Mesenchymal stem cell (in vitro differentiated cells and primary cell): ENCODE data around the gene TBC1D19.

Source experiments
- DNase-seq: peaks from one replicate; pipeline ENCODE4 v3.0.0-alpha.2; 2013
- H2AFZ ChIP-seq: one replicate; pipeline ENCODE4 v1.6.1; 2013; ENCODE audit warnings: low read depth, mild to moderate bottlenecking, control low read depth, inconsistent platforms, low read length, moderate library complexity
- H2AK5ac ChIP-seq: 2 replicates; pipeline ENCODE4 v1.6.1; 2013; ENCODE audit warnings: low read length, moderate library complexity, mild to moderate bottlenecking, inconsistent platforms; ENCODE audit not compliant: severe bottlenecking
- H2BK120ac ChIP-seq: one replicate; pipeline ENCODE4 v1.6.1; 2013; ENCODE audit warnings: low read depth, mild to moderate bottlenecking, inconsistent platforms, low read length, moderate library complexity
- H2BK12ac ChIP-seq, 2 experiments: one replicate each; pipeline ENCODE4 v1.6.1; 2013; ENCODE audit warnings: inconsistent platforms in 2 of 2, low read length in 2 of 2, mild to moderate bottlenecking in 2 of 2, moderate library complexity in 2 of 2, control low read depth in 1 of 2
- H2BK15ac ChIP-seq: one replicate; pipeline ENCODE4 v1.6.1; 2013; ENCODE audit warnings: mild to moderate bottlenecking, low read depth, inconsistent platforms; ENCODE audit not compliant: poor library complexity, severe bottlenecking
- H2BK5ac ChIP-seq: 2 replicates; pipeline ENCODE4 v1.6.1; 2013; ENCODE audit warnings: low read depth, mild to moderate bottlenecking, low read length, control low read depth, inconsistent platforms; ENCODE audit not compliant: poor library complexity, severe bottlenecking
- H3K14ac ChIP-seq, 2 experiments: one replicate each; pipeline ENCODE4 v1.6.1; 2013; ENCODE audit warnings: inconsistent platforms in 2 of 2, low read length in 2 of 2, control low read depth in 1 of 2, mild to moderate bottlenecking in 1 of 2, moderate library complexity in 1 of 2
- H3K18ac ChIP-seq, 2 experiments: one replicate each; pipeline ENCODE4 v1.6.1; 2013; ENCODE audit warnings: inconsistent platforms in 2 of 2, low read length in 2 of 2, control low read depth in 1 of 2, low read depth in 1 of 2, mild to moderate bottlenecking in 1 of 2
- H3K23ac ChIP-seq, 2 experiments: one replicate each; pipeline ENCODE4 v1.6.1; 2013; ENCODE audit warnings: inconsistent platforms in 2 of 2, low read length in 2 of 2, mild to moderate bottlenecking in 2 of 2, moderate library complexity in 2 of 2, control low read depth in 1 of 2
- H3K27ac ChIP-seq: 2 replicates; pipeline ENCODE4 v1.5.1; 2013; ENCODE audit warnings: mild to moderate bottlenecking, moderate library complexity, low read length, control low read depth, inconsistent platforms; ENCODE audit not compliant: poor library complexity, severe bottlenecking
- H3K27me3 ChIP-seq, 2 experiments: 2 replicates each; pipeline versions ENCODE4 v1.6.1 to v1.7.0; 2013; ENCODE audit warnings: low read length in 2 of 2, mild to moderate bottlenecking in 2 of 2, moderate library complexity in 2 of 2, control low read depth in 1 of 2, inconsistent platforms in 1 of 2; ENCODE audit not compliant: control insufficient read depth in 1 of 2, insufficient read depth in 1 of 2
- H3K36me3 ChIP-seq, 2 experiments: 2 replicates each; pipeline versions ENCODE4 v1.6.1 to v1.7.0; 2013; ENCODE audit warnings: low read length in 2 of 2, control low read depth in 1 of 2, inconsistent platforms in 1 of 2, low read depth in 1 of 2, mild to moderate bottlenecking in 1 of 2; ENCODE audit not compliant: insufficient read depth in 2 of 2, control insufficient read depth in 1 of 2
- H3K4ac ChIP-seq, 2 experiments: one replicate each; pipeline ENCODE4 v1.6.1; 2013; ENCODE audit warnings: inconsistent platforms in 2 of 2, low read length in 2 of 2, mild to moderate bottlenecking in 2 of 2, moderate library complexity in 2 of 2, control low read depth in 1 of 2, low read depth in 1 of 2
- H3K4me1 ChIP-seq: 2 replicates; pipeline ENCODE4 v1.6.1; 2013; ENCODE audit warnings: low read depth, low read length, control low read depth; ENCODE audit not compliant: control insufficient read depth, insufficient read depth
- H3K4me2 ChIP-seq: 2 replicates; pipeline ENCODE4 v1.6.1; 2013; ENCODE audit warnings: low read length, mild to moderate bottlenecking, inconsistent platforms; ENCODE audit not compliant: poor library complexity, severe bottlenecking
- H3K4me3 ChIP-seq, 2 experiments: 2 replicates each; pipeline versions ENCODE4 v1.5.1 to v1.7.0; 2013; ENCODE audit warnings: low read length in 2 of 2, mild to moderate bottlenecking in 2 of 2, control low read depth in 1 of 2, low read depth in 1 of 2; ENCODE audit not compliant: insufficient read depth in 1 of 2
- H3K79me1 ChIP-seq: replicated peaks from 2 replicates; pipeline ENCODE4 v1.6.1; 2013; ENCODE audit warnings: mild to moderate bottlenecking, control low read depth, low read length, inconsistent platforms; ENCODE audit not compliant: poor library complexity, severe bottlenecking
- H3K9ac ChIP-seq: 2 replicates; pipeline ENCODE4 v1.7.0; 2013; ENCODE audit warnings: mild to moderate bottlenecking, low read length, moderate library complexity
- H3K9me3 ChIP-seq: 2 replicates; pipeline ENCODE4 v1.7.0; 2013; ENCODE audit warnings: mild to moderate bottlenecking, low read length; ENCODE audit not compliant: control insufficient read depth
- H4K8ac ChIP-seq: one replicate; pipeline ENCODE4 v1.6.1; 2013; ENCODE audit warnings: inconsistent platforms, mild to moderate bottlenecking, low read length, moderate library complexity
- H4K91ac ChIP-seq: one replicate; pipeline ENCODE4 v1.6.1; 2013; ENCODE audit warnings: mild to moderate bottlenecking, low read length, inconsistent platforms
- WGBS: methylation state at CpG from one replicate; pipeline ENCODE4 v1.1.7; 2013; ENCODE audit warnings: mixed read lengths; 5-methylcytosine and 5-hydroxymethylcytosine counted together

The TBC1D19 gene

DNA sequence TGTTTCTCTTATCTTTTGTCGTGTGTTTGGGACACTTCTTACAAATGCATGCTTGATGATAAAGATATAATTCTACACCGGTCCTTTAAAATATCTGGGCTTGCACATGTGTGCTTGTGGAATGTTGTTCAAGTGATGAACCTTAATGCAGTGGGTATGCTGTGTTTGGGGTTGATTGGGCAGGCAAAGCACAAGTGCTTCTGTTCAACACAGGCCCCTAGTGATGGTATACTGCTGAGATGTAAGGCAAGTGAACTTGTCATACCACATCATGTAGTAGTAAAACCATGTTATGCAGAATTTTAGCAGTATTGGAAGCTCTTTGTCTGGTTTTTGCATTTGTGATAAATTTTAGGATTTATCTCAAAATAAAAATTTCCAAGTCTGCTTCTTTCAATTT is 23.9 kb downstream of the TBC1D19 start:
- Histone ChIP-seq H2BK5ac (no peak overlapping the region), H3K4me1 (peaks cover 2% of the 10 kb centered on the region), H3K9me3 (no peaks in the 10 kb centered on the region), H3K36me3 (no peaks in the 10 kb centered on the region), H3K4me2 (no peak overlapping the region), H2BK15ac (no peak overlapping the region), H3K23ac (no peak overlapping the region), H3K4me3 (no peak overlapping the region), H3K79me1 (peaks cover 4% of the 10 kb centered on the region), H2AFZ (no peak overlapping the region), H3K27ac (no peak overlapping the region), H2BK120ac (no peak overlapping the region), H4K8ac (no peak overlapping the region), H2AK5ac (peak overlapping the region; percentile 16), H4K91ac (no peak overlapping the region), H3K9ac (no peak overlapping the region), H2BK12ac (no peak overlapping the region), H3K18ac (no peak overlapping the region), H3K14ac (no peak overlapping the region), H3K4ac (no peak overlapping the region), H3K27me3 (no peaks in the 10 kb centered on the region)
- DNase-seq, result no peak
- 98% methylated on average over 2 of the region's 2 CpGs for WGBS

- no peaks in the 10 kb centered on the region for H3K36me3 ChIP-seq
- no peak overlapping the region for H4K91ac ChIP-seq
- DNase-seq, result no peak
- H3K9ac ChIP-seq, result no peak overlapping the region
- peaks cover 2% of the 10 kb centered on the region for H3K4me1 ChIP-seq
- no peak overlapping the region for H2AFZ ChIP-seq
- no peak overlapping the region for H3K4ac ChIP-seq
- no peak overlapping the region for H3K23ac ChIP-seq
- H3K4me2 ChIP-seq, result no peak overlapping the region
- H3K4me3 ChIP-seq, result no peak overlapping the region
- no peak overlapping the region for H2AK5ac ChIP-seq
- no peak overlapping the region for H3K18ac ChIP-seq
- H3K9me3 ChIP-seq, result no peaks in the 10 kb centered on the region
- no peak overlapping the region for H2BK12ac ChIP-seq
- H3K14ac ChIP-seq, result no peak overlapping the region
- no peak overlapping the region for H2BK5ac ChIP-seq
- no peak overlapping the region for H4K8ac ChIP-seq
- H2BK120ac ChIP-seq, result no peak overlapping the region
- H3K27ac ChIP-seq, result no peak overlapping the region
- H2BK15ac ChIP-seq, result no peak overlapping the region
- H3K79me1 ChIP-seq, result peaks cover 4% of the 10 kb centered on the region
- H3K27me3 ChIP-seq, result no peaks in the 10 kb centered on the region
Observed at GRCh38 chr4:26609391-26609790, 25.5 kb downstream of the TBC1D19 start.

GRCh38 chr4:26609868-26610267 is 26.0 kb downstream of the TBC1D19 start:
- no peak for DNase-seq
- H2BK15ac ChIP-seq, result no peak overlapping the region
- H3K36me3 ChIP-seq, result no peaks in the 10 kb centered on the region
- no peak overlapping the region for H3K9ac ChIP-seq
- H3K27me3 ChIP-seq, result no peaks in the 10 kb centered on the region
- no peak overlapping the region for H2AFZ ChIP-seq
- peaks cover 2% of the 10 kb centered on the region for H3K4me1 ChIP-seq
- no peak overlapping the region for H2AK5ac ChIP-seq
- no peak overlapping the region for H3K18ac ChIP-seq
- no peak overlapping the region for H3K27ac ChIP-seq
- H3K79me1 ChIP-seq, result peaks cover 4% of the 10 kb centered on the region
- H3K14ac ChIP-seq, result no peak overlapping the region
- H3K23ac ChIP-seq, result no peak overlapping the region
- no peak overlapping the region for H2BK5ac ChIP-seq
- H3K4ac ChIP-seq, result no peak overlapping the region
- no peak overlapping the region for H4K91ac ChIP-seq
- H3K4me2 ChIP-seq, result no peak overlapping the region
- no CpG with 5 or more reads among the region's 2 CpGs for WGBS
- no peak overlapping the region for H2BK12ac ChIP-seq
- no peak overlapping the region for H2BK120ac ChIP-seq
- no peak overlapping the region for H3K4me3 ChIP-seq
- no peaks in the 10 kb centered on the region for H3K9me3 ChIP-seq
- H4K8ac ChIP-seq, result no peak overlapping the region

GRCh38 chr4:26611372-26611771 is 27.5 kb downstream of the TBC1D19 start:
- Histone ChIP-seq H3K23ac (no peak overlapping the region), H2AFZ (no peak overlapping the region), H3K9me3 (no peaks in the 10 kb centered on the region), H2AK5ac (no peak overlapping the region), H2BK5ac (no peak overlapping the region), H2BK15ac (no peak overlapping the region), H3K36me3 (peaks cover 0 to 10% of the 10 kb centered on the region in 2 experiments), H3K27ac (no peak overlapping the region), H3K79me1 (peaks cover 3% of the 10 kb centered on the region), H3K18ac (no peak overlapping the region), H3K9ac (no peak overlapping the region), H3K4ac (no peak overlapping the region), H3K4me1 (peaks cover 2% of the 10 kb centered on the region), H3K27me3 (no peaks in the 10 kb centered on the region), H4K8ac (no peak overlapping the region), H2BK120ac (no peak overlapping the region), H2BK12ac (no peak overlapping the region), H3K4me2 (no peak overlapping the region), H3K4me3 (no peak overlapping the region), H3K14ac (no peak overlapping the region), H4K91ac (no peak overlapping the region)
- DNase-seq, result no peak
